A673 (cell line): Measurements from ENCODE around the gene RNGTT. TPM values are rescaled to one million over a fixed set of nuclear protein-coding genes. Genes with fewer than 3 reads are reported as not detected.
"Not testable (repeated sequence)": the region's sequence is repeated elsewhere in the genome, so short reads cannot be mapped to it uniquely, and the experiment has no call there.

Experiments used
- BruUV-seq: library from RNA; stranded (reverse); fragments of 400-500 nt; replicated peaks from 2 replicates; lab custom pipeline; 2021; lab: Mats Ljungman, UMichigan
- CTCF ChIA-PET: fragments of 300-600 bp; sonication (Branson Sonifier 250); formaldehyde crosslinking; loops from one replicate; lab custom pipeline; 2022; ENCODE audit warnings: antibody characterized with exemption; lab: Charles Lee
- POLR2A ChIA-PET: fragments of 300-600 bp; sonication (Branson Sonifier 250); formaldehyde crosslinking; loops from one replicate; lab custom pipeline; 2022; ENCODE audit warnings: antibody characterized with exemption; ENCODE audit not compliant: low non-redundant PET; lab: Charles Lee
- DNase-seq: peaks from one replicate; pipeline ENCODE4 v3.0.0-alpha.2; 2015; ENCODE audit warnings: low spot score
- H3K27ac ChIP-seq: fragments of 200-600 bp; sonication (generic); 2 replicates; pipeline ENCODE4 v1.5.1; 2016; ENCODE audit warnings: mixed run types, low read depth, mild to moderate bottlenecking, mixed read lengths, antibody characterized with exemption, low read length; ENCODE audit not compliant: poor library complexity, severe bottlenecking
- H3K27me3 ChIP-seq: fragments of 200-600 bp; sonication (generic); replicated peaks from 2 replicates; pipeline ENCODE4 v1.6.1; 2017; ENCODE audit warnings: mixed run types, low read depth, mild to moderate bottlenecking, mixed read lengths, antibody characterized with exemption, low read length; ENCODE audit not compliant: insufficient read depth, poor library complexity
- H3K36me3 ChIP-seq: fragments of 200-600 bp; sonication (generic); 2 replicates; pipeline ENCODE4 v1.6.1; 2016; ENCODE audit warnings: mixed run types, mild to moderate bottlenecking, mixed read lengths, antibody characterized with exemption, low read length; ENCODE audit not compliant: insufficient read depth, poor library complexity, severe bottlenecking
- H3K4me1 ChIP-seq: fragments of 200-600 bp; sonication (generic); 2 replicates; pipeline ENCODE4 v1.6.1; 2017; ENCODE audit warnings: mixed run types, mild to moderate bottlenecking, mixed read lengths, antibody characterized with exemption, low read length; ENCODE audit not compliant: insufficient read depth, poor library complexity, severe bottlenecking
- H3K4me3 ChIP-seq: fragments of 200-600 bp; sonication (generic); 2 replicates; pipeline ENCODE4 v1.5.1; 2016; ENCODE audit warnings: low read depth, mixed run types, mild to moderate bottlenecking, mixed read lengths, low read length; ENCODE audit not compliant: poor library complexity, severe bottlenecking
- H3K9me3 ChIP-seq: fragments of 200-600 bp; sonication (generic); 2 replicates; pipeline ENCODE4 v1.6.1; 2016; ENCODE audit warnings: mixed run types, low read depth, mild to moderate bottlenecking, mixed read lengths, antibody characterized with exemption, low read length; ENCODE audit not compliant: poor library complexity, severe bottlenecking
- EZH2 ChIP-seq: fragments of 200-600 bp; sonication (generic); IDR thresholded peaks from 2 replicates; pipeline ENCODE4 v1.6.1; 2017; ENCODE audit warnings: borderline replicate concordance, low read depth, mild to moderate bottlenecking, mixed read lengths, antibody characterized with exemption, low read length; ENCODE audit not compliant: poor library complexity, severe bottlenecking
- intact Hi-C: fragments of 100-400 bp; cut with micrococcal nuclease; formaldehyde crosslinking; loops from one replicate; pipeline ENCODE4 v1.10.0; 2022; ENCODE audit not compliant: unreplicated experiment
- total RNA-seq: library from RNA; stranded (reverse); gene quantifications from 2 replicates; pipeline ENCODE4 v1.2.3, GENCODE V29; 2021
- TF ChIP-seq, protein P1 (sequence below): fragments of 300-800, 200-600 bp; sonication (generic); conservative IDR thresholded peaks from 2 replicates; pipeline ENCODE4 v1.5.1; 2017; ENCODE audit warnings: low read depth, mild to moderate bottlenecking, antibody characterized with exemption, low read length, moderate library complexity, mixed read lengths

Gene RNGTT
- total RNA-seq, 1 experiment from 2014 or later: 31.8 TPM

DNA sequence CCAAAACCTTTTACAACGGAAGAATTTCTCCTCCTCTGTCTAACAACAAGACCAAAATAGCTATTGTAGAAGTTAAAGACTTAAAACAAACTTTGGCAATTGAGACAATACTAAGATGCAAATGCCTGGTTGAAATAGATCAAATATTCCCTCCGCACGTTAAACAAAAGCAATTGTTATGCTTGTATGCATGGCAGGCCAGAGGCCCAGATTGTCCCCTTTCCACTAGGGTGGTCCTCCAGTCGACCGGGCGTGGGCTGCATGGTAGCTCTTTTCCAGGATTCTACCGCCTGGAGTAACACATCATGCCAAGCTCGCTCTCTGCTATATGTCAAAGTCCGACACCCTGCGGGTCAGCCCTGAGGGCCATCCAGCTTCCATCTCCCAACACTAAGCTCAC lies 234.7 kb downstream of the RNGTT start:
- POLR2A ChIA-PET: no interaction called here
- CTCF ChIA-PET: no interaction called here
- Histone ChIP-seq H3K36me3 (no peaks in the 10 kb centered on the region), H3K9me3 (no peaks in the 10 kb centered on the region), H3K4me1 (no peaks in the 10 kb centered on the region), H3K27ac (no peak overlapping the region), H3K27me3 (no peaks in the 10 kb centered on the region), H3K4me3 (no peak overlapping the region)
- no peak for TF ChIP-seq EZH2
- TF ChIP-seq, protein P1, sequence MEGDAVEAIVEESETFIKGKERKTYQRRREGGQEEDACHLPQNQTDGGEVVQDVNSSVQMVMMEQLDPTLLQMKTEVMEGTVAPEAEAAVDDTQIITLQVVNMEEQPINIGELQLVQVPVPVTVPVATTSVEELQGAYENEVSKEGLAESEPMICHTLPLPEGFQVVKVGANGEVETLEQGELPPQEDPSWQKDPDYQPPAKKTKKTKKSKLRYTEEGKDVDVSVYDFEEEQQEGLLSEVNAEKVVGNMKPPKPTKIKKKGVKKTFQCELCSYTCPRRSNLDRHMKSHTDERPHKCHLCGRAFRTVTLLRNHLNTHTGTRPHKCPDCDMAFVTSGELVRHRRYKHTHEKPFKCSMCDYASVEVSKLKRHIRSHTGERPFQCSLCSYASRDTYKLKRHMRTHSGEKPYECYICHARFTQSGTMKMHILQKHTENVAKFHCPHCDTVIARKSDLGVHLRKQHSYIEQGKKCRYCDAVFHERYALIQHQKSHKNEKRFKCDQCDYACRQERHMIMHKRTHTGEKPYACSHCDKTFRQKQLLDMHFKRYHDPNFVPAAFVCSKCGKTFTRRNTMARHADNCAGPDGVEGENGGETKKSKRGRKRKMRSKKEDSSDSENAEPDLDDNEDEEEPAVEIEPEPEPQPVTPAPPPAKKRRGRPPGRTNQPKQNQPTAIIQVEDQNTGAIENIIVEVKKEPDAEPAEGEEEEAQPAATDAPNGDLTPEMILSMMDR: no peak
- DNase-seq: no peak
- no TSS peak for BruUV-seq
- intact Hi-C loops: loop anchor here (10.0 kb wide), 1 partner anchor 794 kb away; no protein-coding TSS in a partner anchor

DNA sequence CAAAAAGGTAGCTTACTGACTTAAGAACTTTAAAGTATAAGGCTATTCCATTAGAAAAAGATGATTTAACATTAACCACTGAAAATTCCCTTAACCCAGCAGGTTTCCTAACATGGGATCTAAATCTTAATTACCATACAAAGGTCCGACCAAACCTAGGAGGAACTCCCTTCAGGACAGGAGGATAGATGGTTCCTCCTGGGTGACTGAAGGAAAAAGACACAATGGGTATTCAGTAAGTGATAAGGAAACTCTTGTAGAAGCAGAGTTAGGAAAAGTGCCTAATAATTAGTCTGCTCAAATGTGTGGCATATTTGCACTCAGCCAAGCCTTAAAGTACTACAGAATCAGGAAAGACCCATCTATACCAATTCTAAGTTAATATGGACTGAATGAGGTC lies 237.0 kb downstream of the RNGTT start:
- H3K27me3 ChIP-seq, BruUV-seq, H3K27ac ChIP-seq, DNase-seq, CTCF ChIA-PET, H3K9me3 ChIP-seq, POLR2A ChIA-PET, H3K36me3 ChIP-seq, H3K4me1 ChIP-seq, H3K4me3 ChIP-seq: not testable (repeated sequence)
- intact Hi-C loops: loop anchor here (10.0 kb wide), 1 partner anchor 792 kb away; no protein-coding TSS in a partner anchor

DNA sequence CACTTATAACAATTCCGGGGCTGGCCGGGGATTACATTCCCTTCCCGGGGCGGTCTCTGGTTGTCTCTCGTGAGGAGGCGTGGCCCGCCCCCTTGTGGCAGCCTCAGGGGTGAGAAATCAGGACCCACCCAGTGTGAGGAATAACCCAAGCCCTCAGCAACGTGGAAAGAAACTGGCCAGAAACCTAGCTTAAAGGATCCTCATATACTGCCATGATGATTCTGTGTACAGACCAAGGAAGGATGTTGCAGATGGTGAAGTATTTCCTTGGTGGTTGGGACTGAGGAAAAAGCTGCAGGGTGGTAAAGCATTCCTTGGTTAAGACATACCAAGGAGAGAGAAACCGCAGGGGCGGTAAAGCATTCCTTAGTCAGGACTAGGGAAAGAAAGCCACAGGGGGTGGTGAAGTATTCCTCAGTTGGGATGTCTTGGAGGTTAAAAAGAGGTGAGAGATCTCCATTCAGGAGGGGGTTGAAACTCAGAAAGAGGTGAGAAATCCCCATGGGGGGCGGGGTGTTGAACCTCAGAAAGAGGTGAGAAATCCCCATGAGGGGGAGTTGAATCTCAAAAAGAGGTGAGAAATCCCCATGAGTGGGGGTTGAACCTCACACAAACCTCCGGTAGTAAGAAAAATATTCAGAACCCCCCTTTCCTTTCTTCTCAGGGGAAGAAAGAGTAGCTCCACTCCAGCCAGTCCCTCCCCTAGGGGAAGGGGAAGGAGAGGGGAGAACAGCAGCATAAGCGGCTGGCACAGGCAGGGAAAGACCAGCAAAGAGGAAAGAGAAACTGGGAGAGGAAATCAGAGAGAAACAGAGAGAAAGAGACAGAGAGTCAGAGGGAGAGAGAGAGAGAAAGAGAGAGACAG lies 238.1 kb downstream of the RNGTT start:
- H3K36me3 ChIP-seq: no peaks in the 10 kb centered on the region
- no peaks in the 10 kb centered on the region for H3K4me1 ChIP-seq
- no peak overlapping the region for H3K27ac ChIP-seq
- ChIA-PET CTCF (interaction anchor here (0.7 kb wide), 1 partner anchor 114 kb away, joined by 4 read pairs; no protein-coding TSS in a partner anchor), POLR2A (no interaction called here)
- no peaks in the 10 kb centered on the region for H3K9me3 ChIP-seq
- no TSS peak for BruUV-seq
- no peaks in the 10 kb centered on the region for H3K27me3 ChIP-seq
- DNase-seq: peak; percentile 77
- no peak for TF ChIP-seq EZH2
- TF ChIP-seq, protein P1: peak; percentile 76
- intact Hi-C loops: loop anchor here (10.0 kb wide), 1 partner anchor 791 kb away; no protein-coding TSS in a partner anchor
- no peak overlapping the region for H3K4me3 ChIP-seq
